GM10266 (cell line): ENCODE measurements around the gene GRIK3.

Experiments used
- DNase-seq: peaks from one replicate; pipeline ENCODE4 v3.0.0; 2012; ENCODE audit errors: extremely low spot score
- CTCF ChIP-seq: IDR thresholded peaks from 2 replicates; pipeline ENCODE4 v1.5.1; 2012; ENCODE audit warnings: mild to moderate bottlenecking, low read depth; ENCODE audit not compliant: control insufficient read depth, insufficient read depth; ENCODE audit errors: missing control alignments

Gene GRIK3

DNA sequence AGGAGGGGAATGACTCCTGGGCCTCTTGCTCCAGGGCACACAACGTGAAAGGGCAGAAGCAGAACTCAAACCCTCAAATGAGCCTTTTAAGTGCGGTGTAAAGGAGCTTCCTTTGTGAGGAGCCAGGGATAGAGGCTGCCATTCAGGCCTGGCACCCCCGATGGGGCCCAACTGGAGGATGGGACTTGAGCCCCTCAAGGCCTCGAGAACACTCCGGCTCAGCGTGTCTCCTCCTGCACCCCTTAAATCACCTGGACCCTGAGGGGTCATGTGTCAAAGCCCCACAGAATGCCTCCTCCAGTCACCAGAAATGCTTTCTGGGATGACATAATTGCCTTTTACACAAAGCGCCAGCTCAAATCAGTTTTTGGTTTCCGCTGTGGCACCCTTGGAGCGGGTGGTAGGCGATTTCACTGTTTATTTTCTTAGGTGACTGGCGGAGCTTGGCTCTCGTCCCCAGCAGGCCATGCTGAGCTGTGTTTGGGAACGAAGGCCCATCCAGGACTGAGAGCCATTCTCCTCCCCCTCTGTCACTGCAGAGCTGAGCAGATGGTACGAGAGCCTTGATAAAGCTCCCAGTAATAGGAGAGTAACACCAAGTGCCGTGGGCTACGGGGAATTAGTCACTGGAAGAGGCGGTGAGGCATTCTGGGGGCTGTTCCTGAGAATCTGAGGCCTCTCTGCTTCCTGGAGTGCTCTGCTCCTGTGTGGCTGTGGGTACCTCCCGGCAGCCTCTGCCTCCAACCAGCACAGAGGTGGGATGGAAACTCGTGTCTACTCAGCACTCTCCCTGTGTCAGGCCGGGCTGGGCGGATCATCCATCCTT is 163.0 kb downstream of the GRIK3 start:
- DNase-seq, result no peak
- TF ChIP-seq CTCF, result no peak

DNA sequence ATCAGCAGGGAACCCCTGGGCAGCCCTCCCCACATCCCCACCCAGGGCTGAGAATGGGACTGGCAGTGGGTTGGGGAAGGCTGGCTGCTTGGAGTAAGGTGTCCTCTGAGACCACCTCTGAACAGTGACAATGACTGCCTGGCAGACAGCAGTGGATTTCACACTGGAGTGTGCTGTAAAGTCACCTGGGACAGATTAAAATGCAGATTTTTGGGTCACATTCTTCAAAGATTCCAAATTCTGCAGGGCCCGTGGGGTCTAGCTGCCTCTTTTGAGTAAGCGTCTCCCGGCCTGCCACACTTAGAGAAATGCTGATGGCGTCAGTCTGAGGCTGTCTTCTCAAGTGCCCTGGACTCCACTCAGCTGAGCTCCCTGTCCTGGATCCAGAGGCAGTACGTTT is 164.5 kb downstream of the GRIK3 start:
- TF ChIP-seq CTCF, result no peak
- DNase-seq, result no peak

GRCh38 chr1:36869054-36869453 is 165.3 kb downstream of the GRIK3 start:
- no peak for TF ChIP-seq CTCF
- no peak for DNase-seq

- no peak for TF ChIP-seq CTCF
- DNase-seq, result no peak
Observed at GRCh38 chr1:36867575-36867974, 166.7 kb downstream of the GRIK3 start.

- TF ChIP-seq CTCF, result no peak
- no peak for DNase-seq
Observed at GRCh38 chr1:36866169-36866814, 168.0 kb downstream of the GRIK3 start.

DNA sequence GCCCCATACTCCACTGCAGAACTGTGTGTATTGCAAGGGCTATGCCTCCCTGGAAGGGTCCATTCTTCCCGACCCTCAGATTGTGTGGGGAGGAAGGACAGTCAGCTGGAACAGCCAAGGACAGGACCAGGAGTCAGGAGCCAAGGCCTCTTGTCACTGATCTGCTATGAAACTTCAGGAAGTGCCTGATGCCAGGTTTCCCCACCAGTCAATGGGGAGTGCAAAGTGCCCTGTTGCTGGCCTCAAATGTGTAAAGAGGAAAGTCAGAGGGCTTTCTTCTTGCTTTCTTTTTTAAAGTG is 168.8 kb downstream of the GRIK3 start:
- no peak for DNase-seq
- no peak for TF ChIP-seq CTCF
